H9 (cell line): ENCODE data around the gene PPL. TPM values are rescaled to one million over a fixed set of nuclear protein-coding genes. Genes with fewer than 3 reads are reported as not detected.

Experiments used
- DNase-seq: peaks from one replicate; pipeline ENCODE4 v3.0.0-alpha.2; 2017
- H2AFZ ChIP-seq: one replicate; pipeline ENCODE4 v1.6.1; 2013; ENCODE audit warnings: mild to moderate bottlenecking, low read length, control low read depth, moderate library complexity
- H2AK5ac ChIP-seq: 2 replicates; pipeline ENCODE4 v1.6.1; 2013; ENCODE audit warnings: low read length, control low read depth, mixed read lengths; ENCODE audit not compliant: insufficient read length
- H2BK120ac ChIP-seq: one replicate; pipeline ENCODE4 v1.6.1; 2013; ENCODE audit warnings: low read depth, mild to moderate bottlenecking, low read length, control low read depth, inconsistent platforms; ENCODE audit not compliant: poor library complexity, severe bottlenecking
- H2BK12ac ChIP-seq: 2 replicates; pipeline ENCODE4 v1.6.1; 2013; ENCODE audit warnings: low read length, control low read depth, mixed read lengths, low read depth; ENCODE audit not compliant: insufficient read length
- H2BK15ac ChIP-seq: 2 replicates; pipeline ENCODE4 v1.6.1; 2013; ENCODE audit warnings: low read depth, low read length, control low read depth
- H2BK20ac ChIP-seq: one replicate; pipeline ENCODE4 v1.6.1; 2013; ENCODE audit warnings: low read depth, mild to moderate bottlenecking, low read length, control low read depth, inconsistent platforms; ENCODE audit not compliant: poor library complexity, severe bottlenecking
- H2BK5ac ChIP-seq: 2 replicates; pipeline ENCODE4 v1.6.1; 2013; ENCODE audit warnings: low read length, control low read depth, mixed read lengths; ENCODE audit not compliant: insufficient read length
- H3K14ac ChIP-seq: 2 replicates; pipeline ENCODE4 v1.6.1; 2013; ENCODE audit warnings: low read length, control low read depth; ENCODE audit not compliant: insufficient read depth
- H3K18ac ChIP-seq: 2 replicates; pipeline ENCODE4 v1.6.1; 2013; ENCODE audit warnings: low read depth, mild to moderate bottlenecking, mixed read lengths, low read length, control low read depth; ENCODE audit not compliant: insufficient read length
- H3K23ac ChIP-seq: 2 replicates; pipeline ENCODE4 v1.6.1; 2013; ENCODE audit warnings: low read length, control low read depth, mixed read lengths, low read depth; ENCODE audit not compliant: insufficient read length
- H3K23me2 ChIP-seq: 2 replicates; pipeline ENCODE4 v1.6.1; 2013; ENCODE audit warnings: low read depth, mild to moderate bottlenecking, mixed read lengths, low read length, control low read depth; ENCODE audit not compliant: insufficient read length, poor library complexity, severe bottlenecking
- H3K27ac ChIP-seq: 2 replicates; pipeline ENCODE4 v1.5.1; 2013; ENCODE audit warnings: low read length, control low read depth, mixed read lengths, low read depth; ENCODE audit not compliant: insufficient read length
- H3K27me3 ChIP-seq: 2 replicates; pipeline ENCODE4 v1.6.1; 2013; ENCODE audit warnings: low read length, control low read depth, inconsistent platforms; ENCODE audit not compliant: insufficient read depth
- H3K4ac ChIP-seq: 2 replicates; pipeline ENCODE4 v1.6.1; 2013; ENCODE audit warnings: low read depth, mild to moderate bottlenecking, control low read depth, inconsistent platforms, low read length, moderate library complexity
- H3K4me1 ChIP-seq: 2 replicates; pipeline ENCODE4 v1.6.1; 2013; ENCODE audit warnings: low read length, control low read depth, inconsistent platforms; ENCODE audit not compliant: insufficient read depth
- H3K4me2 ChIP-seq: 2 replicates; pipeline ENCODE4 v1.6.1; 2013; ENCODE audit warnings: low read length, control low read depth, mixed read lengths; ENCODE audit not compliant: insufficient read length, insufficient read depth
- H3K56ac ChIP-seq: 2 replicates; pipeline ENCODE4 v1.6.1; 2013; ENCODE audit warnings: low read depth, mild to moderate bottlenecking, mixed read lengths, low read length, control low read depth; ENCODE audit not compliant: insufficient read length
- H3K79me1 ChIP-seq: 2 replicates; pipeline ENCODE4 v1.6.1; 2013; ENCODE audit warnings: low read depth, mild to moderate bottlenecking, moderate library complexity, low read length, control low read depth, inconsistent platforms; ENCODE audit not compliant: insufficient read depth, poor library complexity, severe bottlenecking
- H3K79me2 ChIP-seq: 2 replicates; pipeline ENCODE4 v1.6.1; 2013; ENCODE audit warnings: low read length, control low read depth, inconsistent platforms; ENCODE audit not compliant: insufficient read depth
- H3K9ac ChIP-seq: 2 replicates; pipeline ENCODE4 v1.6.1; 2013; ENCODE audit warnings: low read length, control low read depth, mixed read lengths; ENCODE audit not compliant: insufficient read length; ENCODE audit errors: extremely low read depth
- H3K9me3 ChIP-seq: one replicate; pipeline ENCODE4 v1.6.1; 2013; ENCODE audit warnings: low read depth, low read length, inconsistent platforms; ENCODE audit not compliant: control insufficient read depth
- H3T11ph ChIP-seq: one replicate; pipeline ENCODE4 v1.6.1; 2013; ENCODE audit warnings: mild to moderate bottlenecking, low read length, control low read depth, inconsistent platforms
- H4K20me1 ChIP-seq: one replicate; pipeline ENCODE4 v1.6.1; 2013; ENCODE audit not compliant: control insufficient read depth, insufficient read length, insufficient read depth
- H4K5ac ChIP-seq: 2 replicates; pipeline ENCODE4 v1.6.1; 2013; ENCODE audit warnings: low read depth, mild to moderate bottlenecking, mixed read lengths, low read length, control low read depth; ENCODE audit not compliant: insufficient read length
- H4K8ac ChIP-seq: replicated peaks from 2 replicates; pipeline ENCODE4 v1.6.1; 2013; ENCODE audit warnings: low read length, control low read depth, mixed read lengths, low read depth; ENCODE audit not compliant: insufficient read length
- H4K91ac ChIP-seq: 2 replicates; pipeline ENCODE4 v1.6.1; 2013; ENCODE audit warnings: low read depth, mild to moderate bottlenecking, moderate library complexity, mixed read lengths, low read length, control low read depth; ENCODE audit not compliant: insufficient read length
- H3K27ac Mint-ChIP-seq, 3 experiments: 2 replicates in 2 of 3; 3 replicates in 1 of 3; pipeline ENCODE4 v1.8.0; 2020 to 2021; ENCODE audit warnings: mixed read lengths in 3 of 3, mild to moderate bottlenecking in 1 of 3, moderate library complexity in 1 of 3
- H3K27me3 Mint-ChIP-seq: 2 replicates; pipeline ENCODE4 v1.8.0; 2021; ENCODE audit warnings: low read depth, mild to moderate bottlenecking, moderate library complexity, mixed read lengths
- H3K36me3 Mint-ChIP-seq, 3 experiments: 2 replicates in 2 of 3; 3 replicates in 1 of 3; pipeline ENCODE4 v1.8.0; 2020 to 2021; ENCODE audit warnings: low read depth in 3 of 3, mixed read lengths in 3 of 3; ENCODE audit not compliant: insufficient read depth in 1 of 3
- H3K4me1 Mint-ChIP-seq, 2 experiments: 2 replicates each; pipeline ENCODE4 v1.8.0; 2020; ENCODE audit warnings: mixed read lengths in 2 of 2
- H3K4me3 Mint-ChIP-seq, 2 experiments: 2 replicates in 1 of 2; 3 replicates in 1 of 2; pipeline ENCODE4 v1.8.0; 2020 to 2021; ENCODE audit warnings: mild to moderate bottlenecking in 2 of 2, mixed read lengths in 2 of 2, moderate library complexity in 1 of 2
- H3K9me3 Mint-ChIP-seq, 2 experiments: 2 replicates in 1 of 2; 3 replicates in 1 of 2; pipeline ENCODE4 v1.8.0; 2020; ENCODE audit warnings: mild to moderate bottlenecking in 2 of 2, mixed read lengths in 2 of 2, moderate library complexity in 1 of 2
- CTCF ChIP-seq: fragments of 200-600 bp; sonication (generic); conservative IDR thresholded peaks from 3 replicates; pipeline ENCODE4 v1.8.0; 2021; ENCODE audit warnings: antibody characterized with exemption, mild to moderate bottlenecking
- WGBS: extraction: QIAGEN DNeasy Blood & Tissue Kit; methylation state at CpG from one replicate; pipeline ENCODE4 v1.1.7; 2013; ENCODE audit warnings: missing lambda C conversion rate, low lambda C conversion rate, mixed read lengths; ENCODE audit not compliant: insufficient read length; ENCODE audit errors: extremely low coverage; 5-methylcytosine and 5-hydroxymethylcytosine counted together
- total RNA-seq: library from RNA; stranded (reverse); gene quantifications from 2 replicates; pipeline ENCODE4 v1.2.1, GENCODE V29; 2021

Gene PPL
- total RNA-seq, 1 experiment from 2014 or later = 29.2 TPM

- WGBS = no CpG with 5 or more reads among the region's 11 CpGs
- Histone ChIP-seq H3K4me2 (no peak overlapping the region), H2AFZ (no peak overlapping the region), H4K5ac (no peak overlapping the region), H2AK5ac (no peak overlapping the region), H3K18ac (no peak overlapping the region), H2BK120ac (no peak overlapping the region), H2BK20ac (no peak overlapping the region), H3K27ac (no peak overlapping the region), H3K27me3 (no peaks in the 10 kb centered on the region), H4K8ac (no peak overlapping the region), H3T11ph (no peak overlapping the region), H3K14ac (no peak overlapping the region), H3K4me1 (no peaks in the 10 kb centered on the region), H4K91ac (no peak overlapping the region), H3K23me2 (no peaks in the 10 kb centered on the region), H3K9me3 (no peaks in the 10 kb centered on the region), H3K9ac (no peak overlapping the region), H3K4ac (no peak overlapping the region), H3K79me1 (no peaks in the 10 kb centered on the region), H4K20me1 (no peaks in the 10 kb centered on the region), H2BK15ac (no peak overlapping the region), H2BK5ac (no peak overlapping the region), H2BK12ac (no peak overlapping the region), H3K56ac (no peak overlapping the region), H3K23ac (no peak overlapping the region), H3K79me2 (no peaks in the 10 kb centered on the region)
- Mint-ChIP-seq H3K4me1 (no peaks in the 10 kb centered on the region), H3K4me3 (no peak overlapping the region; a peak in 1 of 5 replicates), H3K27ac (no peak overlapping the region; a peak in 1 of 7 replicates), H3K9me3 (no peaks in the 10 kb centered on the region), H3K36me3 (peaks cover 45 to 96% (median 85%) of the 10 kb centered on the region in 3 experiments), H3K27me3 (no peaks in the 10 kb centered on the region)
- DNase-seq = no peak
- no peak for TF ChIP-seq CTCF
Observed at GRCh38 chr16:4882633-4883285, 54.2 kb downstream of the PPL start.
